ENCODE data around the gene TMC5.

GRCh38 chr16:19499006-19499405, 81.3 kb downstream of the TMC5 start:
- TF ChIP-seq CTCF (IDR thresholded peaks at IDR 0.05; ENCODE audit: low read length) (no peak), EZH2phosphoT487 (IDR thresholded peaks at IDR 0.05; ENCODE audit: low read length) (no peak)
